ENCODE results near the gene MGAT5B. TPM values are rescaled to one million over a fixed set of nuclear protein-coding genes. Genes with fewer than 3 reads are reported as not detected.
A peak's percentile ranks its signal among the peaks of the same experiment; 100 is the strongest.

MGAT5B gene
- total and polyA plus RNA-seq, 10 of the 15 experiments (the other 5 are each of a cell fraction or from before 2014, with no cell fraction given): 0.13 TPM; not detected in 9

DNA sequence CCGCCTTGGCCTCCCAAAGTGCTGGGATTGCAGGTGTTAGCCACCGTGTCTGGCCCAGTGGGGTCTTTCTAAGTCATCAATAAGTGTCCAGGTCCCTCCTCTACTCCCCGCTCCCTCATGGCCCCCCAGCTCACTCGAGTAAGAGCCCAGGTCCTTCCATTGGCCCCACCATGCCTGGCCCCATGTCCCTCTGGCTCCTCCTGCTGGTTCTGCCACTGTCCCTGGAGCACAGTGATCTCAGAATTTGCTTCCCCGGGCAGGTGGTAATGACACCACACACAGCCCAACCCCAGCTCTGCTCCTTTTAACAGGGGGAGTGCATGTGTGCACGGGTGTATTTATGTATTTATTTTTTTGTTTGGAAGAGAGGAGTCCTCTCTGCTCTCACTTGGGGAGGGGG is 19.6 kb downstream of the MGAT5B start:
- Histone ChIP-seq H3K27ac (ENCODE audit: control insufficient read depth, insufficient read depth) (no peak overlapping the region), H3K4me2 (ENCODE audit: control insufficient read depth, insufficient read depth) (no peak overlapping the region), H3K9me3 (replicated peaks; ENCODE audit: control insufficient read depth, insufficient read depth, low read length) (no peaks in the 10 kb centered on the region), H2AFZ (ENCODE audit: control insufficient read depth, low read depth, low read length) (no peak overlapping the region), H3K79me2 (ENCODE audit: control insufficient read depth, insufficient read depth, low read length) (no peaks in the 10 kb centered on the region), H3K4me1 (ENCODE audit: control insufficient read depth, insufficient read depth, low read length) (no peaks in the 10 kb centered on the region), H4K20me1 (ENCODE audit: control insufficient read depth, insufficient read depth) (no peaks in the 10 kb centered on the region), H3K36me3 (ENCODE audit: control insufficient read depth in 2 of 2, insufficient read depth in 2 of 2, low read length in 1 of 2) (no peaks in the 10 kb centered on the region), H3K9ac (ENCODE audit: control insufficient read depth, insufficient read depth, low read length) (no peak overlapping the region), H3K27me3 (replicated peaks in 1 of 2; ENCODE audit: control insufficient read depth in 2 of 2, insufficient read depth in 2 of 2, low read length in 1 of 2) (peaks cover 1 to 2% of the 10 kb centered on the region in 2 experiments; a peak in 3 of 4 replicates), H3K4me3 (no peak overlapping the region)
- BruUV-seq (replicated peaks): no TSS peak
- intact Hi-C loops (cut with micrococcal nuclease; ENCODE audit: unreplicated experiment): no loop called here
- CTCF ChIA-PET: interaction anchor here (1.1 kb wide), 1 partner anchor 105 kb away, joined by 3 read pairs; no protein-coding TSS in a partner anchor
- in situ Hi-C loops (cut with MboI): no loop called here
- FAIRE-seq: no peak
- WGBS (ENCODE audit: insufficient coverage, insufficient replicate concordance, low lambda C conversion rate, missing lambda C conversion rate): 22% methylated on average over 6 of the region's 6 CpGs
- TF ChIP-seq KAT2A (conservative IDR thresholded peaks at IDR 0.05; ENCODE audit: control insufficient read depth, low read depth, low read length): no peak
- TF ChIP-seq, protein P1, sequence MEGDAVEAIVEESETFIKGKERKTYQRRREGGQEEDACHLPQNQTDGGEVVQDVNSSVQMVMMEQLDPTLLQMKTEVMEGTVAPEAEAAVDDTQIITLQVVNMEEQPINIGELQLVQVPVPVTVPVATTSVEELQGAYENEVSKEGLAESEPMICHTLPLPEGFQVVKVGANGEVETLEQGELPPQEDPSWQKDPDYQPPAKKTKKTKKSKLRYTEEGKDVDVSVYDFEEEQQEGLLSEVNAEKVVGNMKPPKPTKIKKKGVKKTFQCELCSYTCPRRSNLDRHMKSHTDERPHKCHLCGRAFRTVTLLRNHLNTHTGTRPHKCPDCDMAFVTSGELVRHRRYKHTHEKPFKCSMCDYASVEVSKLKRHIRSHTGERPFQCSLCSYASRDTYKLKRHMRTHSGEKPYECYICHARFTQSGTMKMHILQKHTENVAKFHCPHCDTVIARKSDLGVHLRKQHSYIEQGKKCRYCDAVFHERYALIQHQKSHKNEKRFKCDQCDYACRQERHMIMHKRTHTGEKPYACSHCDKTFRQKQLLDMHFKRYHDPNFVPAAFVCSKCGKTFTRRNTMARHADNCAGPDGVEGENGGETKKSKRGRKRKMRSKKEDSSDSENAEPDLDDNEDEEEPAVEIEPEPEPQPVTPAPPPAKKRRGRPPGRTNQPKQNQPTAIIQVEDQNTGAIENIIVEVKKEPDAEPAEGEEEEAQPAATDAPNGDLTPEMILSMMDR (IDR thresholded peaks at IDR 0.05 in 2 of 3, conservative IDR thresholded peaks at IDR 0.05 in 1 of 3; ENCODE audit: control insufficient read depth in 2 of 3, extremely low read depth in 1 of 3, insufficient read depth in 1 of 3, low read depth in 3 of 3, low read length in 3 of 3): peak in 1 of 3 experiments; percentile 10; a peak in 1 of 6 replicates
- POLR2A ChIA-PET: no interaction called here
- DNase-seq (ENCODE audit: low read depth, low spot score): no peak
- RAD21 ChIA-PET (ENCODE audit: unreplicated experiment): no interaction called here
- ATAC-seq: no peak
- SMC1A ChIA-PET (ENCODE audit: uncharacterized antibody, unreplicated experiment): no interaction called here

DNA sequence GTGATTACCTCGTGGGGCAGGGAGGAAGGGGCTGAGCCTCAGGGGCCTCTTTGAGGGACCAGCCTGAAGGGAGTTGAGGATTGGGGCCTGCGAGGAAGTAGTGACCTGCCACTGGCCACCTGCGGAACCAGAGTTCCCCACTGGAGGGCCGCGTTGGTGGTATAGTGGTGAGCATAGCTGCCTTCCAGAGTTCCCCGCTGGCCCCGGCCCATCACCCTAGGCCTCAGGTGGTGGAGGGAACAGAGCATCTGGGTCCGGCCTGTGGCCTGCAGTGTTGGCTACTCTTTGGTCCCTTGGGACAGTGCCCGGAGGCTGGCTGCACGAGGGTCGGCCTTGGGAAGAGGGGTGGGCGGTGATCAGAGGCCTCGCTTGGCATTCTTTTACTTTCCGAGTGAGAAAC is 20.5 kb downstream of the MGAT5B start:
- ChIA-PET POLR2A (interaction anchor here (0.6 kb wide), 1 partner anchor 129 kb away, joined by 3 read pairs; no protein-coding TSS in a partner anchor), RAD21 (ENCODE audit: unreplicated experiment) (no interaction called here), CTCF (no interaction called here), SMC1A (ENCODE audit: uncharacterized antibody, unreplicated experiment) (no interaction called here)
- Histone ChIP-seq H3K4me2 (ENCODE audit: control insufficient read depth, insufficient read depth) (no peak overlapping the region), H4K20me1 (ENCODE audit: control insufficient read depth, insufficient read depth) (no peaks in the 10 kb centered on the region), H3K4me1 (ENCODE audit: control insufficient read depth, insufficient read depth, low read length) (no peaks in the 10 kb centered on the region), H3K9ac (ENCODE audit: control insufficient read depth, insufficient read depth, low read length) (no peak overlapping the region), H2AFZ (ENCODE audit: control insufficient read depth, low read depth, low read length) (no peak overlapping the region), H3K79me2 (ENCODE audit: control insufficient read depth, insufficient read depth, low read length) (no peaks in the 10 kb centered on the region), H3K9me3 (replicated peaks; ENCODE audit: control insufficient read depth, insufficient read depth, low read length) (no peaks in the 10 kb centered on the region), H3K27ac (ENCODE audit: control insufficient read depth, insufficient read depth) (no peak overlapping the region), H3K36me3 (ENCODE audit: control insufficient read depth in 2 of 2, insufficient read depth in 2 of 2, low read length in 1 of 2) (no peaks in the 10 kb centered on the region), H3K27me3 (replicated peaks in 1 of 2; ENCODE audit: control insufficient read depth in 2 of 2, insufficient read depth in 2 of 2, low read length in 1 of 2) (peaks cover 1 to 2% of the 10 kb centered on the region in 2 experiments; a peak in 3 of 4 replicates), H3K4me3 (no peak overlapping the region)
- WGBS (ENCODE audit: insufficient coverage, insufficient replicate concordance, low lambda C conversion rate, missing lambda C conversion rate): 53% methylated on average over 12 of the region's 14 CpGs
- ATAC-seq (no peak), DNase-seq (ENCODE audit: low read depth, low spot score) (no peak), FAIRE-seq (no peak)
- intact Hi-C loops (cut with micrococcal nuclease; ENCODE audit: unreplicated experiment) (no loop called here), in situ Hi-C loops (cut with MboI) (no loop called here)
- BruUV-seq (replicated peaks): no TSS peak
- TF ChIP-seq, protein P2, sequence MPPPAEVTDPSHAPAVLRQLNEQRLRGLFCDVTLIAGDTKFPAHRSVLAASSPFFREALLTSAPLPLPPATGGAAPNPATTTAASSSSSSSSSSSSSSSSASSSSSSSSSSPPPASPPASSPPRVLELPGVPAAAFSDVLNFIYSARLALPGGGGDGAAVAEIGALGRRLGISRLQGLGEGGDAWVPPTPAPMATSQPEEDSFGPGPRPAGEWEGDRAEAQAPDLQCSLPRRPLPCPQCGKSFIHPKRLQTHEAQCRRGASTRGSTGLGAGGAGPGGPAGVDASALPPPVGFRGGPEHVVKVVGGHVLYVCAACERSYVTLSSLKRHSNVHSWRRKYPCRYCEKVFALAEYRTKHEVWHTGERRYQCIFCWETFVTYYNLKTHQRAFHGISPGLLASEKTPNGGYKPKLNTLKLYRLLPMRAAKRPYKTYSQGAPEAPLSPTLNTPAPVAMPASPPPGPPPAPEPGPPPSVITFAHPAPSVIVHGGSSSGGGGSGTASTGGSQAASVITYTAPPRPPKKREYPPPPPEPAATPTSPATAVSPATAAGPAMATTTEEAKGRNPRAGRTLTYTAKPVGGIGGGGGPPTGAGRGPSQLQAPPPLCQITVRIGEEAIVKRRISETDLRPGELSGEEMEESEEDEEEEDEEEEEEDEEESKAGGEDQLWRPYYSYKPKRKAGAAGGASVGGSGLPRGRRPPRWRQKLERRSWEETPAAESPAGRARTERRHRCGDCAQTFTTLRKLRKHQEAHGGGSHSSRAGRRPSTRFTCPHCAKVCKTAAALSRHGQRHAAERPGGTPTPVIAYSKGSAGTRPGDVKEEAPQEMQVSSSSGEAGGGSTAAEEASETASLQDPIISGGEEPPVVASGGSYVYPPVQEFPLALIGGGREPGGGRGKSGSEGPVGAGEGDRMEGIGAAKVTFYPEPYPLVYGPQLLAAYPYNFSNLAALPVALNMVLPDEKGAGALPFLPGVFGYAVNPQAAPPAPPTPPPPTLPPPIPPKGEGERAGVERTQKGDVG (CRISPR knock-in tag; IDR thresholded peaks at IDR 0.05): no peak
- TF ChIP-seq MLLT1 (IDR thresholded peaks at IDR 0.05) (no peak), ATF3 (IDR thresholded peaks at IDR 0.05; ENCODE audit: borderline replicate concordance, extremely low read depth, low read depth, low read length) (no peak), KAT2A (conservative IDR thresholded peaks at IDR 0.05; ENCODE audit: control insufficient read depth, low read depth, low read length) (no peak), EED (IDR thresholded peaks at IDR 0.05; ENCODE audit: low read depth) (no peak), POLR2AphosphoS2 (IDR thresholded peaks at IDR 0.05; ENCODE audit: low read depth, low read length) (no peak), FOS (IDR thresholded peaks at IDR 0.05; ENCODE audit: borderline replicate concordance, extremely low read depth, insufficient read length) (no peak), SMC3 (IDR thresholded peaks at IDR 0.05; ENCODE audit: borderline replicate concordance, low read length) (no peak)
